Measurements from ENCODE around the gene ST6GALNAC2. TPM values are rescaled to one million over a fixed set of nuclear protein-coding genes. Genes with fewer than 3 reads are reported as not detected.

ST6GALNAC2 gene
- total RNA-seq, 1 donor from 2014 or later: 24.8 TPM

- intact Hi-C loops (cut with DNase I): no loop called here
- no peak for DNase-seq (ENCODE audit: extremely low spot score in 2 of 2)
- peaks cover 31% of the 10 kb centered on the region for H3K4me1 ChIP-seq
These were observed 32.3 kb downstream of the ST6GALNAC2 start for GRCh38 chr17:76553178-76553908.

GRCh38 chr17:76551685-76552084, 34.0 kb downstream of the ST6GALNAC2 start:
- TF ChIP-seq POLR2A (IDR thresholded peaks at IDR 0.05): no peak
- no peak for TF ChIP-seq POLR2AphosphoS5 (IDR thresholded peaks at IDR 0.05; ENCODE audit: insufficient read depth in 1 of 2, low read depth in 1 of 2)
- TF ChIP-seq CTCF (IDR thresholded peaks at IDR 0.05): no peak
- intact Hi-C loops (cut with DNase I): no loop called here
- no peaks in the 10 kb centered on the region for H3K9me3 ChIP-seq
- H3K4me1 ChIP-seq: peaks cover 30% of the 10 kb centered on the region
- no peak overlapping the region for H3K4me3 ChIP-seq
- DNase-seq (ENCODE audit: extremely low spot score in 2 of 2): no peak
- H3K27me3 ChIP-seq: no peaks in the 10 kb centered on the region
- H3K27ac ChIP-seq: peak overlapping the region; percentile 36
- no peaks in the 10 kb centered on the region for H3K36me3 ChIP-seq

More at GRCh38 chr17:76553178-76553908, 32.3 kb downstream of the ST6GALNAC2 start:
- no peak overlapping the region for H3K4me3 ChIP-seq
- TF ChIP-seq POLR2A (IDR thresholded peaks at IDR 0.05) (no peak), CTCF (IDR thresholded peaks at IDR 0.05) (no peak), POLR2AphosphoS5 (IDR thresholded peaks at IDR 0.05; ENCODE audit: insufficient read depth in 1 of 2, low read depth in 1 of 2) (no peak)
- no peaks in the 10 kb centered on the region for H3K27me3 ChIP-seq
- H3K9me3 ChIP-seq: no peaks in the 10 kb centered on the region
- no peaks in the 10 kb centered on the region for H3K36me3 ChIP-seq
- no peak overlapping the region for H3K27ac ChIP-seq

DNA sequence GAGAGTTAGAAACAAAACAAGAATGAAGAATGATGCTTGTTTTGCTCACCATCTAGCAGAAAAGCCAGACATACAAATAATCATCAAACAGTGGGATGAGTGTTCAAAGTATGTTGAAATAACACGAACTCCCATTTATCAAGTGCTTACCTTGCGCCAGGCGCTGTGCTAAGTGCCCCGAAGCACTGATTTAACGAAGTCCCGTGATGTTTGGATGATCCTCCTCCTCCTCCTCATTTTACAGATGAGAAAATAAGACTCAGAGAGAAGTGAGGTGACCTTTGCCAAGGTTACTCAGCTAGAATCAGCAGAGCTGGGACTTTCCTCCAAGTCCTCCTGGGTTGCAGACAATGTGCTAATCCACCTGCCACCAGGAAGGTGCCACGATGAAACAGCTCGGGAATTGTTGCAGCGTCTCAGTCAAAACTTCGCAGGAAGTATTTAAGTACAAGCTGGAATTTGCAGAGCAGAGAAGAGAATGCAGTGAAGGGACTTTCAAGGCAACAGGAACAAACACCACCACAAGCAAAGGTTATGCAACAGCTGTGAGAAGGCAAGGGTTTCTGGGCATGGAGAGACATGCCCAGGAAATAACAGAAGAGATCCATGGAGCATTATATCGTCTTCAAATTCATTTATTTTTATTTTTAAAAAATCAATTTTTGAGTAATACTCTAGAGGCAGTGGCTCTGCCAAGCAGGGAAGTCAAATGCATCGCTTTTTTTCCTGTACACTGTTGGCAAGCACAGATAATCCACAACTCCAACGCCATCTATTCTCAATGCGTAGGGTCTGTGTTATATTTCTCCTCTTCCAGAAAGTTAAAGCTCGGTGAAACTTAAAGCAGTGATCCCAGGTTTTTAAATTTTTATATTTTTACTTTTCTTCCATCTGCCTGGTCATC, 34.7 kb downstream of the ST6GALNAC2 start:
- H3K27ac ChIP-seq: peak overlapping the region; percentile 37
- peaks cover 30% of the 10 kb centered on the region for H3K4me1 ChIP-seq
- DNase-seq (ENCODE audit: extremely low spot score in 2 of 2): no peak
- H3K36me3 ChIP-seq: no peaks in the 10 kb centered on the region
- intact Hi-C loops (cut with DNase I): no loop called here
- H3K9me3 ChIP-seq: no peaks in the 10 kb centered on the region
- H3K4me3 ChIP-seq: no peak overlapping the region
- H3K27me3 ChIP-seq: no peaks in the 10 kb centered on the region
- TF ChIP-seq POLR2AphosphoS5 (IDR thresholded peaks at IDR 0.05; ENCODE audit: insufficient read depth in 1 of 2, low read depth in 1 of 2) (peak in 1 of 2 donors; percentile 62), CTCF (IDR thresholded peaks at IDR 0.05) (no peak)

GRCh38 chr17:76549539-76549938, 36.1 kb downstream of the ST6GALNAC2 start:
- no peaks in the 10 kb centered on the region for H3K27me3 ChIP-seq
- H3K9me3 ChIP-seq: no peaks in the 10 kb centered on the region
- no peak for TF ChIP-seq POLR2AphosphoS5 (IDR thresholded peaks at IDR 0.05; ENCODE audit: insufficient read depth in 1 of 2, low read depth in 1 of 2)
- no peak overlapping the region for H3K27ac ChIP-seq
- H3K4me3 ChIP-seq: no peak overlapping the region
- peaks cover 41% of the 10 kb centered on the region for H3K4me1 ChIP-seq
- no peak for DNase-seq (ENCODE audit: extremely low spot score in 2 of 2)
- intact Hi-C loops (cut with DNase I): loop anchor here (10.0 kb wide), 1 partner anchor 85 kb away; the partner anchor contains the start of gene AANAT
- no peaks in the 10 kb centered on the region for H3K36me3 ChIP-seq

DNA sequence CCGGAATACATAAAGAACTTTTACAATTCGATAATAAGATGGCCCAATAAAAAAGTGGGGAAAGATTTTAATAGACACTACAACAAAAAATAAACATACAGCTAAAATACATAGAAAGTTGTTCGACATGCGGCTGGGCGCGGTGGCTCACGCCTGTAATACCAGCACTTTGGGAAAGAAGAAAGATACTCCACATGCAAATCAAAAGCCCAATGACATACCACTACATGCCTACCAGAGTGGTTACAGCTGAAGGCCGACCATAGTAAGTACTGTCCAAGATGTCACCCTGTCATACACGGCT, 36.5 kb downstream of the ST6GALNAC2 start:
- no peaks in the 10 kb centered on the region for H3K36me3 ChIP-seq
- DNase-seq (ENCODE audit: extremely low spot score in 2 of 2): no peak
- H3K4me3 ChIP-seq: no peak overlapping the region
- no peaks in the 10 kb centered on the region for H3K27me3 ChIP-seq
- no peaks in the 10 kb centered on the region for H3K9me3 ChIP-seq
- no peak for TF ChIP-seq CTCF (IDR thresholded peaks at IDR 0.05)
- TF ChIP-seq POLR2AphosphoS5 (IDR thresholded peaks at IDR 0.05; ENCODE audit: insufficient read depth in 1 of 2, low read depth in 1 of 2): no peak
- no peak for TF ChIP-seq POLR2A (IDR thresholded peaks at IDR 0.05)
- peaks cover 44% of the 10 kb centered on the region for H3K4me1 ChIP-seq
- H3K27ac ChIP-seq: no peak overlapping the region
- intact Hi-C loops (cut with DNase I): loop anchor here (10.0 kb wide), 1 partner anchor 84 kb away; the partner anchor contains the start of gene AANAT
